ENCODE data around the gene ZNF662. TPM values are rescaled to one million over a fixed set of nuclear protein-coding genes. Genes with fewer than 3 reads are reported as not detected.

The ZNF662 gene
- total RNA-seq, 1 experiment from 2014 or later = 2.7 TPM

- TF ChIP-seq, protein P1, sequence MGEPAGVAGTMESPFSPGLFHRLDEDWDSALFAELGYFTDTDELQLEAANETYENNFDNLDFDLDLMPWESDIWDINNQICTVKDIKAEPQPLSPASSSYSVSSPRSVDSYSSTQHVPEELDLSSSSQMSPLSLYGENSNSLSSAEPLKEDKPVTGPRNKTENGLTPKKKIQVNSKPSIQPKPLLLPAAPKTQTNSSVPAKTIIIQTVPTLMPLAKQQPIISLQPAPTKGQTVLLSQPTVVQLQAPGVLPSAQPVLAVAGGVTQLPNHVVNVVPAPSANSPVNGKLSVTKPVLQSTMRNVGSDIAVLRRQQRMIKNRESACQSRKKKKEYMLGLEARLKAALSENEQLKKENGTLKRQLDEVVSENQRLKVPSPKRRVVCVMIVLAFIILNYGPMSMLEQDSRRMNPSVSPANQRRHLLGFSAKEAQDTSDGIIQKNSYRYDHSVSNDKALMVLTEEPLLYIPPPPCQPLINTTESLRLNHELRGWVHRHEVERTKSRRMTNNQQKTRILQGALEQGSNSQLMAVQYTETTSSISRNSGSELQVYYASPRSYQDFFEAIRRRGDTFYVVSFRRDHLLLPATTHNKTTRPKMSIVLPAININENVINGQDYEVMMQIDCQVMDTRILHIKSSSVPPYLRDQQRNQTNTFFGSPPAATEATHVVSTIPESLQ (CRISPR knock-in tag; IDR thresholded peaks at IDR 0.05) = no peak
- TF ChIP-seq NFYB (CRISPR knock-in tag; conservative IDR thresholded peaks at IDR 0.05; ENCODE audit: low read depth) (no peak), MXD4 (CRISPR knock-in tag; IDR thresholded peaks at IDR 0.05; ENCODE audit: borderline replicate concordance) (no peak), USF2 (CRISPR knock-in tag; IDR thresholded peaks at IDR 0.05) (no peak)
Measured at GRCh38 chr3:42864321-42864950, 41.5 kb upstream of the ZNF662 start (continued).

GRCh38 chr3:42865256-42865655 lies 40.7 kb upstream of the ZNF662 start:
- Mint-ChIP-seq H3K4me3 (no peak overlapping the region), H3K36me3 (no peaks in the 10 kb centered on the region), H3K27ac (no peak overlapping the region), H3K9me3 (peaks cover 4% of the 10 kb centered on the region; the same call in 1 of the 2 replicates), H3K27me3 (ENCODE audit: low read depth) (peaks cover 16% of the 10 kb centered on the region; the same call in 1 of the 2 replicates), H3K4me1 (no peaks in the 10 kb centered on the region)
- POLR2A ChIA-PET = no interaction called here
- CTCF ChIA-PET = no interaction called here
- ATAC-seq = no peak
- no peak for DNase-seq (ENCODE audit: low spot score)
- TF ChIP-seq ZSCAN18 (CRISPR knock-in tag; IDR thresholded peaks at IDR 0.05) = no peak
- no peak for TF ChIP-seq FOXP4 (CRISPR knock-in tag; IDR thresholded peaks at IDR 0.05)
- no peak for TF ChIP-seq GRHL2 (CRISPR knock-in tag; IDR thresholded peaks at IDR 0.05; ENCODE audit: insufficient replicate concordance, severe bottlenecking)
- no peak for TF ChIP-seq MYBL2 (CRISPR knock-in tag; IDR thresholded peaks at IDR 0.05)
- no peak for TF ChIP-seq ZNF138 (CRISPR knock-in tag; conservative IDR thresholded peaks at IDR 0.05)
- TF ChIP-seq, protein P2, sequence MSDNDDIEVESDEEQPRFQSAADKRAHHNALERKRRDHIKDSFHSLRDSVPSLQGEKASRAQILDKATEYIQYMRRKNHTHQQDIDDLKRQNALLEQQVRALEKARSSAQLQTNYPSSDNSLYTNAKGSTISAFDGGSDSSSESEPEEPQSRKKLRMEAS (CRISPR knock-in tag; IDR thresholded peaks at IDR 0.05) = no peak
- TF ChIP-seq JUN (CRISPR knock-in tag; IDR thresholded peaks at IDR 0.05) = no peak
- TF ChIP-seq ZNF263 (CRISPR knock-in tag; IDR thresholded peaks at IDR 0.05; ENCODE audit: low read depth) = no peak
- no peak for TF ChIP-seq OVOL2 (CRISPR knock-in tag; IDR thresholded peaks at IDR 0.05; ENCODE audit: borderline replicate concordance)
- TF ChIP-seq, protein P3, sequence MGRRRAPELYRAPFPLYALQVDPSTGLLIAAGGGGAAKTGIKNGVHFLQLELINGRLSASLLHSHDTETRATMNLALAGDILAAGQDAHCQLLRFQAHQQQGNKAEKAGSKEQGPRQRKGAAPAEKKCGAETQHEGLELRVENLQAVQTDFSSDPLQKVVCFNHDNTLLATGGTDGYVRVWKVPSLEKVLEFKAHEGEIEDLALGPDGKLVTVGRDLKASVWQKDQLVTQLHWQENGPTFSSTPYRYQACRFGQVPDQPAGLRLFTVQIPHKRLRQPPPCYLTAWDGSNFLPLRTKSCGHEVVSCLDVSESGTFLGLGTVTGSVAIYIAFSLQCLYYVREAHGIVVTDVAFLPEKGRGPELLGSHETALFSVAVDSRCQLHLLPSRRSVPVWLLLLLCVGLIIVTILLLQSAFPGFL (CRISPR knock-in tag; IDR thresholded peaks at IDR 0.05; ENCODE audit: borderline replicate concordance) = no peak
- TF ChIP-seq, protein P4, sequence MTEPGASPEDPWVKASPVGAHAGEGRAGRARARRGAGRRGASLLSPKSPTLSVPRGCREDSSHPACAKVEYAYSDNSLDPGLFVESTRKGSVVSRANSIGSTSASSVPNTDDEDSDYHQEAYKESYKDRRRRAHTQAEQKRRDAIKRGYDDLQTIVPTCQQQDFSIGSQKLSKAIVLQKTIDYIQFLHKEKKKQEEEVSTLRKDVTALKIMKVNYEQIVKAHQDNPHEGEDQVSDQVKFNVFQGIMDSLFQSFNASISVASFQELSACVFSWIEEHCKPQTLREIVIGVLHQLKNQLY (CRISPR knock-in tag; IDR thresholded peaks at IDR 0.05) = no peak
- no peak for TF ChIP-seq JAZF1 (CRISPR knock-in tag; IDR thresholded peaks at IDR 0.05)
- no peak for TF ChIP-seq FOXJ3 (CRISPR knock-in tag; IDR thresholded peaks at IDR 0.05; ENCODE audit: borderline replicate concordance)
- no peak for TF ChIP-seq IRF2 (CRISPR knock-in tag; IDR thresholded peaks at IDR 0.05; ENCODE audit: borderline replicate concordance, low read depth)
- no peak for TF ChIP-seq E2F4 (CRISPR knock-in tag; IDR thresholded peaks at IDR 0.05; ENCODE audit: borderline replicate concordance, low read depth)
- no peak for TF ChIP-seq ZNF232 (CRISPR knock-in tag; IDR thresholded peaks at IDR 0.05)
- TF ChIP-seq, protein P5, sequence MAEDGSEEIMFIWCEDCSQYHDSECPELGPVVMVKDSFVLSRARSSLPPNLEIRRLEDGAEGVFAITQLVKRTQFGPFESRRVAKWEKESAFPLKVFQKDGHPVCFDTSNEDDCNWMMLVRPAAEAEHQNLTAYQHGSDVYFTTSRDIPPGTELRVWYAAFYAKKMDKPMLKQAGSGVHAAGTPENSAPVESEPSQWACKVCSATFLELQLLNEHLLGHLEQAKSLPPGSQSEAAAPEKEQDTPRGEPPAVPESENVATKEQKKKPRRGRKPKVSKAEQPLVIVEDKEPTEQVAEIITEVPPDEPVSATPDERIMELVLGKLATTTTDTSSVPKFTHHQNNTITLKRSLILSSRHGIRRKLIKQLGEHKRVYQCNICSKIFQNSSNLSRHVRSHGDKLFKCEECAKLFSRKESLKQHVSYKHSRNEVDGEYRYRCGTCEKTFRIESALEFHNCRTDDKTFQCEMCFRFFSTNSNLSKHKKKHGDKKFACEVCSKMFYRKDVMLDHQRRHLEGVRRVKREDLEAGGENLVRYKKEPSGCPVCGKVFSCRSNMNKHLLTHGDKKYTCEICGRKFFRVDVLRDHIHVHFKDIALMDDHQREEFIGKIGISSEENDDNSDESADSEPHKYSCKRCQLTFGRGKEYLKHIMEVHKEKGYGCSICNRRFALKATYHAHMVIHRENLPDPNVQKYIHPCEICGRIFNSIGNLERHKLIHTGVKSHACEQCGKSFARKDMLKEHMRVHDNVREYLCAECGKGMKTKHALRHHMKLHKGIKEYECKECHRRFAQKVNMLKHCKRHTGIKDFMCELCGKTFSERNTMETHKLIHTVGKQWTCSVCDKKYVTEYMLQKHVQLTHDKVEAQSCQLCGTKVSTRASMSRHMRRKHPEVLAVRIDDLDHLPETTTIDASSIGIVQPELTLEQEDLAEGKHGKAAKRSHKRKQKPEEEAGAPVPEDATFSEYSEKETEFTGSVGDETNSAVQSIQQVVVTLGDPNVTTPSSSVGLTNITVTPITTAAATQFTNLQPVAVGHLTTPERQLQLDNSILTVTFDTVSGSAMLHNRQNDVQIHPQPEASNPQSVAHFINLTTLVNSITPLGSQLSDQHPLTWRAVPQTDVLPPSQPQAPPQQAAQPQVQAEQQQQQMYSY (CRISPR knock-in tag; IDR thresholded peaks at IDR 0.05) = no peak
